Neural cell (in vitro differentiated cells): Measurements from ENCODE around the gene CCDC33. TPM values are rescaled to one million over a fixed set of nuclear protein-coding genes. Genes with fewer than 3 reads are reported as not detected.

Source experiments
- H2AFZ ChIP-seq: fragments of 200-600, 300-800 bp; sonication (generic), shearing (Covaris generic); 2 replicates; pipeline ENCODE4 v1.6.0; 2014; ENCODE audit warnings: low read depth, mild to moderate bottlenecking, antibody characterized with exemption, low read length, moderate library complexity
- H3F3A ChIP-seq: fragments of 200-600 bp; shearing (Covaris generic); 2 replicates; pipeline ENCODE4 v1.6.1; 2016; ENCODE audit warnings: mild to moderate bottlenecking, moderate library complexity, mixed read lengths, antibody characterized with exemption, low read length; ENCODE audit not compliant: insufficient read depth, poor library complexity, severe bottlenecking
- H3K27ac ChIP-seq: fragments of 200-600, 300-800 bp; sonication (generic), shearing (Covaris generic); 2 replicates; pipeline ENCODE4 v1.5.1; 2014; ENCODE audit warnings: mild to moderate bottlenecking, low read length, moderate library complexity
- H3K27me3 ChIP-seq: fragments of 300-800, 200-600 bp; sonication (generic), shearing (Covaris generic); 2 replicates; pipeline ENCODE4 v1.6.0; 2014; ENCODE audit warnings: mild to moderate bottlenecking, low read depth, low read length, moderate library complexity; ENCODE audit not compliant: insufficient read depth
- H3K36me3 ChIP-seq: fragments of 300-800, 200-600 bp; sonication (generic), shearing (Covaris generic); 2 replicates; pipeline ENCODE4 v1.5.1; 2014; ENCODE audit warnings: mild to moderate bottlenecking, antibody characterized with exemption, low read length, moderate library complexity; ENCODE audit not compliant: insufficient read depth
- H3K4me2 ChIP-seq: fragments of 300-800, 200-600 bp; sonication (generic), shearing (Covaris generic); 2 replicates; pipeline ENCODE4 v1.6.0; 2014; ENCODE audit warnings: mild to moderate bottlenecking, low read length
- H3K4me3 ChIP-seq: fragments of 300-800, 200-600 bp; sonication (generic), shearing (Covaris generic); 2 replicates; pipeline ENCODE4 v1.5.1; 2014; ENCODE audit warnings: mild to moderate bottlenecking, low read length, moderate library complexity
- H3K79me2 ChIP-seq: fragments of 200-600 bp; shearing (Covaris generic); replicated peaks from 2 replicates; pipeline ENCODE4 v1.6.0; 2014; ENCODE audit warnings: mild to moderate bottlenecking, low read length, moderate library complexity; ENCODE audit not compliant: insufficient read depth
- H3K9ac ChIP-seq: fragments of 300-800, 200-600 bp; sonication (generic), shearing (Covaris generic); 2 replicates; pipeline ENCODE4 v1.6.1; 2016; ENCODE audit warnings: mild to moderate bottlenecking, low read length, mixed read lengths
- H3K9me2 ChIP-seq: fragments of 200-600 bp; shearing (Covaris generic); 2 replicates; pipeline ENCODE4 v1.6.1; 2016; ENCODE audit warnings: mild to moderate bottlenecking, low read length, mixed read lengths; ENCODE audit not compliant: insufficient read depth
- H3K9me3 ChIP-seq: fragments of 200-600, 300-800 bp; sonication (generic), shearing (Covaris generic); 2 replicates; pipeline ENCODE4 v1.6.1; 2016; ENCODE audit warnings: mild to moderate bottlenecking, mixed run types, low read length, moderate library complexity, mixed read lengths
- H4K20me1 ChIP-seq: fragments of 200-600 bp; shearing (Covaris generic); 2 replicates; pipeline ENCODE4 v1.6.1; 2016; ENCODE audit warnings: mild to moderate bottlenecking, mixed run types; ENCODE audit not compliant: insufficient read depth
- CTCF ChIP-seq: fragments of 450-650 bp; IDR thresholded peaks from 2 replicates; pipeline ENCODE4 v1.5.1; 2014; ENCODE audit warnings: antibody characterized with exemption, mild to moderate bottlenecking, moderate library complexity; ENCODE audit not compliant: poor library complexity, severe bottlenecking
- EP300 ChIP-seq: fragments of 450-650 bp; conservative IDR thresholded peaks from 2 replicates; pipeline ENCODE4 v1.6.1; 2014; ENCODE audit warnings: antibody characterized with exemption, mild to moderate bottlenecking, moderate library complexity; ENCODE audit not compliant: poor library complexity, severe bottlenecking
- EZH2 ChIP-seq: fragments of 200-600, 300-800 bp; shearing (Covaris generic), sonication (generic); IDR thresholded peaks from 2 replicates; pipeline ENCODE4 v1.6.1; 2014; ENCODE audit warnings: antibody characterized with exemption, low read length, borderline replicate concordance, mild to moderate bottlenecking; ENCODE audit not compliant: insufficient read depth, poor library complexity, severe bottlenecking
- MXI1 ChIP-seq: fragments of 450-650 bp; conservative IDR thresholded peaks from 2 replicates; pipeline ENCODE4 v1.6.1; 2014; ENCODE audit warnings: antibody characterized with exemption, mild to moderate bottlenecking; ENCODE audit not compliant: poor library complexity, severe bottlenecking
- POLR2AphosphoS5 ChIP-seq: IDR thresholded peaks from 2 replicates; pipeline ENCODE4 v1.6.1; 2012
- RAD21 ChIP-seq: fragments of 450-650 bp; conservative IDR thresholded peaks from 2 replicates; pipeline ENCODE4 v1.6.1; 2014; ENCODE audit warnings: antibody characterized with exemption, mild to moderate bottlenecking, moderate library complexity
- REST ChIP-seq: IDR thresholded peaks from 2 replicates; pipeline ENCODE4 v1.6.1; 2012; ENCODE audit warnings: borderline replicate concordance
- SMC3 ChIP-seq: fragments of 450-650 bp; conservative IDR thresholded peaks from 2 replicates; pipeline ENCODE4 v1.6.1; 2014; ENCODE audit warnings: antibody characterized with exemption, mild to moderate bottlenecking, moderate library complexity; ENCODE audit not compliant: poor library complexity
- TAF1 ChIP-seq: IDR thresholded peaks from 2 replicates; pipeline ENCODE4 v1.6.1; 2012; ENCODE audit warnings: low read depth
- polyA plus RNA-seq: library from polyadenylated mRNA; depleted of rRNA; stranded (reverse); fragments of >200 nt; gene quantifications from 2 replicates; pipeline ENCODE4 v1.2.3, GENCODE V29; 2014

Gene CCDC33
- polyA plus RNA-seq, 1 donor from 2014 or later, result 1.4 TPM

- Histone ChIP-seq H3K4me3 (no peak overlapping the region), H3K9me2 (no peaks in the 10 kb centered on the region), H3K27me3 (no peaks in the 10 kb centered on the region), H3K27ac (peak overlapping the region; percentile 86), H3F3A (peaks cover 7% of the 10 kb centered on the region), H3K9me3 (no peaks in the 10 kb centered on the region), H3K36me3 (no peaks in the 10 kb centered on the region), H2AFZ (no peak overlapping the region), H3K4me2 (no peak overlapping the region), H4K20me1 (no peaks in the 10 kb centered on the region), H3K9ac (no peak overlapping the region), H3K79me2 (no peaks in the 10 kb centered on the region)
- TF ChIP-seq MXI1, result no peak
- no peak for TF ChIP-seq TAF1
- no peak for TF ChIP-seq RAD21
- no peak for TF ChIP-seq EZH2
- TF ChIP-seq CTCF, result no peak
- TF ChIP-seq REST, result no peak
- TF ChIP-seq SMC3, result no peak
- no peak for TF ChIP-seq POLR2AphosphoS5
- TF ChIP-seq EP300, result no peak
Measured at GRCh38 chr15:74289671-74290070, 53.5 kb downstream of the CCDC33 start.

DNA sequence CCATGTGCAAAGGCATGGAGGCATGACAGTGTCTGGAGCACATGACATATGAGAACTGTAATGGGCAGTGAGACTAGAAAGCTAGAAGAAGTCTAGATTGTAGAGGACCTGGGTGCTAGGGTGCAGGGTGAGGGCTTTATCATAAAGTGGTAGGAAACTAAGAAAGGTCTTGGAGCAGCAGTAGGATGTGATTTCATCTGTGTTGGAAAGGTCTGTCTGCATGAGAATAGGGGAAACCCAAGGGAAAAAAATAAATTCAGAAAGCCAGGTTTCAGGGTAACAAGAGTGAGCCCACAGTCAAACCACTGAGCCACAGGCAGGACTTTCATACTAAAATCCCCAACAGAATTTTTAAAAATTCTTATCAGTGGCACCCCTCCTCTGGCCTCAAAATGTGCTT is 54.5 kb downstream of the CCDC33 start:
- TF ChIP-seq TAF1 (no peak), SMC3 (no peak), REST (no peak), EZH2 (no peak), POLR2AphosphoS5 (no peak), CTCF (no peak)
- Histone ChIP-seq H3K9ac (peak overlapping the region; percentile 59), H3K79me2 (no peaks in the 10 kb centered on the region), H3K4me2 (no peak overlapping the region), H3F3A (peaks cover 7% of the 10 kb centered on the region), H4K20me1 (no peaks in the 10 kb centered on the region), H3K4me3 (no peak overlapping the region), H3K27me3 (no peaks in the 10 kb centered on the region), H3K27ac (peak overlapping the region; percentile 86), H2AFZ (no peak overlapping the region), H3K36me3 (no peaks in the 10 kb centered on the region), H3K9me2 (no peaks in the 10 kb centered on the region), H3K9me3 (no peaks in the 10 kb centered on the region)
